GM12892 (cell line): ENCODE measurements around the gene CACNB1.

Experiments used
- POLR2A ChIP-seq: IDR thresholded peaks from 2 replicates; pipeline ENCODE4 v1.6.1; 2011; ENCODE audit warnings: low read depth, low read length, control low read depth
- POLR2AphosphoS5 ChIP-seq: IDR thresholded peaks from 2 replicates; pipeline ENCODE4 v1.6.1; 2011; ENCODE audit warnings: low read depth, low read length, control low read depth

DNA sequence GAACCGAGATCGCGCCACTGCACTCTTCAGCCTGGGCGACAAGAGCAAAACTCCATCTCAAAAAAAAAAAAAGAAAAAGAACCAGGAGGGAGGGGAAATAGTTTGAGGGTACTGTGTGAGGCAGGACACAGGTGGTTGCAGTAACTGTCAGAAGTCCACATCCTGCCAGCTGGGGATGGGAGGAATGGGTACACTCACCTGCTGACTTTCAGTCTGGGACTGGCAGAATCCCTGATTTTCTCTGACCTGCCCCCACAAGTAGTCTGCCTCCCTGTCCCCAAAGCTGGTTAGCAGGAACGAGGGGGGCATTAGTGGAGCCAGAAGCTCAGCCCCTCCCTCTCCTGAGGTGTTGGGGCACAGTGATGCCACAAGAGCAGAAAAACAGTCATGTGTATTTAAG lies 24.4 kb downstream of the CACNB1 start:
- TF ChIP-seq POLR2A (no peak), POLR2AphosphoS5 (no peak)
